IMR-90 (cell line): ENCODE measurements around the gene ATRX. TPM values are rescaled to one million over a fixed set of nuclear protein-coding genes. Genes with fewer than 3 reads are reported as not detected.

Experiments used
- ATAC-seq: fragments of 200-7000 bp; cut with Tn5 transposase; 2 replicates; pipeline ENCODE4 v1.9.1; 2020; ENCODE audit warnings: low read depth, mild to moderate bottlenecking, moderate library complexity
- BruUV-seq: library from RNA; stranded (reverse); fragments of 400-500 nt; replicated peaks from 2 replicates; lab custom pipeline; 2021; lab: Mats Ljungman, UMichigan
- CTCF ChIA-PET: fragments of 300-600 bp; formaldehyde crosslinking; extraction: SDS; loops from one replicate; lab custom pipeline; 2021; ENCODE audit warnings: antibody characterized with exemption; lab: Yijun Ruan, JAX
- POLR2A ChIA-PET: fragments of 300-600 bp; sonication (Branson Sonifier 250); formaldehyde crosslinking; loops from one replicate; lab custom pipeline; 2022; ENCODE audit warnings: antibody characterized with exemption; ENCODE audit not compliant: unreplicated experiment; lab: Charles Lee
- DNase-seq: peaks from one replicate; pipeline ENCODE4 v3.0.0; 2013
- H2AFZ ChIP-seq: replicated peaks from 2 replicates; pipeline ENCODE3; 2013; ENCODE audit warnings: low read length, mild to moderate bottlenecking; ENCODE audit not compliant: poor library complexity
- H2AK5ac ChIP-seq: 2 replicates; pipeline ENCODE4 v1.6.1; 2013; ENCODE audit warnings: low read depth, low read length, inconsistent platforms
- H2AK9ac ChIP-seq: replicated peaks from 2 replicates; pipeline ENCODE3; 2013; ENCODE audit warnings: mild to moderate bottlenecking, low read depth, low read length, moderate library complexity; ENCODE audit not compliant: poor library complexity
- H2BK120ac ChIP-seq: 2 replicates; pipeline ENCODE4 v1.6.1; 2013; ENCODE audit warnings: low read depth, low read length, inconsistent platforms
- H2BK15ac ChIP-seq: 3 replicates; pipeline ENCODE4 v1.6.1; 2013; ENCODE audit warnings: low read depth, low read length, inconsistent platforms
- H2BK20ac ChIP-seq: 2 replicates; pipeline ENCODE4 v1.6.1; 2013; ENCODE audit warnings: low read depth, mild to moderate bottlenecking, inconsistent platforms, low read length, moderate library complexity
- H2BK5ac ChIP-seq: 2 replicates; pipeline ENCODE4 v1.6.1; 2013; ENCODE audit warnings: mild to moderate bottlenecking, low read depth, low read length, inconsistent platforms; ENCODE audit not compliant: poor library complexity, severe bottlenecking
- H3K14ac ChIP-seq: replicated peaks from 2 replicates; pipeline ENCODE4 v1.6.1; 2013; ENCODE audit warnings: low read depth, low read length, inconsistent platforms
- H3K18ac ChIP-seq: 2 replicates; pipeline ENCODE4 v1.6.1; 2013; ENCODE audit warnings: low read depth, low read length, control low read depth
- H3K23ac ChIP-seq: 2 replicates; pipeline ENCODE4 v1.6.1; 2013; ENCODE audit warnings: low read depth, low read length, inconsistent platforms
- H3K27ac ChIP-seq: 2 replicates; pipeline ENCODE4 v1.5.1; 2013; ENCODE audit warnings: mild to moderate bottlenecking, control low read depth, low read length; ENCODE audit not compliant: insufficient read depth
- H3K27me3 ChIP-seq: 2 replicates; pipeline ENCODE4 v1.6.1; 2013; ENCODE audit warnings: low read length; ENCODE audit not compliant: control insufficient read depth, insufficient read depth
- H3K36me3 ChIP-seq: 2 replicates; pipeline ENCODE4 v1.6.1; 2013; ENCODE audit warnings: low read length, mixed read lengths; ENCODE audit not compliant: control insufficient read depth, insufficient read depth
- H3K4ac ChIP-seq: 2 replicates; pipeline ENCODE4 v1.6.1; 2013; ENCODE audit warnings: low read depth, low read length, inconsistent platforms
- H3K4me1 ChIP-seq: 2 replicates; pipeline ENCODE4 v1.6.1; 2013; ENCODE audit warnings: low read length, mixed read lengths; ENCODE audit not compliant: control insufficient read depth, insufficient read depth
- H3K4me2 ChIP-seq: 2 replicates; pipeline ENCODE4 v1.6.1; 2013; ENCODE audit warnings: low read depth, mild to moderate bottlenecking, control low read depth, low read length, moderate library complexity
- H3K4me3 ChIP-seq: 2 replicates; pipeline ENCODE4 v1.5.1; 2013; ENCODE audit warnings: low read depth, mild to moderate bottlenecking, control low read depth, low read length, moderate library complexity; ENCODE audit not compliant: insufficient read depth
- H3K56ac ChIP-seq: 2 replicates; pipeline ENCODE4 v1.6.1; 2013; ENCODE audit warnings: low read length, inconsistent platforms; ENCODE audit not compliant: insufficient read depth; ENCODE audit errors: extremely low read depth
- H3K79me1 ChIP-seq, 2 experiments: 2 replicates each; pipeline ENCODE4 v1.6.1; 2013; ENCODE audit warnings: low read length in 2 of 2, inconsistent platforms in 1 of 2, low read depth in 1 of 2
- H3K9ac ChIP-seq: 2 replicates; pipeline ENCODE4 v1.6.1; 2013; ENCODE audit warnings: low read depth, low read length, control low read depth
- H3K9me1 ChIP-seq: 2 replicates; pipeline ENCODE4 v1.6.1; 2013; ENCODE audit warnings: low read length, inconsistent platforms; ENCODE audit not compliant: insufficient read depth
- H3K9me3 ChIP-seq: 2 replicates; pipeline ENCODE4 v1.6.1; 2013; ENCODE audit warnings: low read length; ENCODE audit not compliant: control insufficient read depth, insufficient read depth
- H4K20me1 ChIP-seq: 2 replicates; pipeline ENCODE4 v1.6.1; 2013; ENCODE audit warnings: low read length, inconsistent platforms; ENCODE audit not compliant: insufficient read depth
- H4K5ac ChIP-seq: 2 replicates; pipeline ENCODE4 v1.6.1; 2013; ENCODE audit warnings: mild to moderate bottlenecking, low read depth, low read length, control low read depth
- H4K8ac ChIP-seq, 2 experiments: 2 replicates each; pipeline ENCODE4 v1.6.1; 2013; ENCODE audit warnings: low read depth in 2 of 2, low read length in 2 of 2, control low read depth in 1 of 2, inconsistent platforms in 1 of 2
- H4K91ac ChIP-seq: 2 replicates; pipeline ENCODE4 v1.6.1; 2013; ENCODE audit warnings: low read depth, low read length, inconsistent platforms; ENCODE audit not compliant: insufficient read depth
- BHLHE40 ChIP-seq: fragments of 150-350 bp; IDR thresholded peaks from 2 replicates; pipeline ENCODE4 v1.6.1; 2016; ENCODE audit warnings: mild to moderate bottlenecking, low read depth, low read length
- CEBPB ChIP-seq: IDR thresholded peaks from 2 replicates; pipeline ENCODE4 v1.6.1; 2012; ENCODE audit warnings: low read depth, low read length, improper control_type of control experiment
- FOS ChIP-seq: fragments of 150-350 bp; IDR thresholded peaks from 2 replicates; pipeline ENCODE4 v1.6.1; 2016; ENCODE audit warnings: low read depth, low read length
- MAFK ChIP-seq: IDR thresholded peaks from 2 replicates; pipeline ENCODE4 v1.6.1; 2012; ENCODE audit warnings: low read depth, low read length, improper control_type of control experiment
- MAZ ChIP-seq: IDR thresholded peaks from 2 replicates; pipeline ENCODE4 v1.6.1; 2012; ENCODE audit warnings: low read depth, mild to moderate bottlenecking, low read length, improper control_type of control experiment, moderate library complexity, borderline replicate concordance
- MXI1 ChIP-seq: IDR thresholded peaks from 2 replicates; pipeline ENCODE4 v1.6.1; 2012; ENCODE audit warnings: low read depth, mild to moderate bottlenecking, low read length, moderate library complexity, borderline replicate concordance
- NFE2L2 ChIP-seq: fragments of 150-350 bp; IDR thresholded peaks from 2 replicates; pipeline ENCODE4 v1.6.1; 2016; ENCODE audit warnings: low read depth, mild to moderate bottlenecking, low read length
- POLR2A ChIP-seq: IDR thresholded peaks from 2 replicates; pipeline ENCODE4 v1.6.1; 2012; ENCODE audit warnings: mild to moderate bottlenecking, low read depth, low read length
- RFX5 ChIP-seq: IDR thresholded peaks from 2 replicates; pipeline ENCODE4 v1.8.0; 2012; ENCODE audit warnings: low read depth, mild to moderate bottlenecking, low read length, moderate library complexity
- SMC3 ChIP-seq: fragments of 150-350 bp; IDR thresholded peaks from 2 replicates; pipeline ENCODE4 v1.6.1; 2016; ENCODE audit warnings: low read depth, mild to moderate bottlenecking, antibody characterized with exemption, low read length, moderate library complexity
- WGBS, 2 experiments: methylation state at CpG; one replicate each; pipeline versions ENCODE4 v1.1.5 to v1.1.7; 2013; ENCODE audit warnings: missing lambda C conversion rate in 2 of 2; ENCODE audit not compliant: insufficient read length in 1 of 2; ENCODE audit errors: extremely low coverage in 2 of 2; 5-methylcytosine and 5-hydroxymethylcytosine counted together
- dilution Hi-C: fragments of 300-500 bp; cut with HindIII; formaldehyde crosslinking; loops from one replicate; pipeline ENCODE4 v1.14.3; 2018; ENCODE audit warnings: low sequenced_read_pairs; ENCODE audit not compliant: unreplicated experiment
- in situ Hi-C: fragments of 300-500 bp; cut with MboI; formaldehyde crosslinking; loops from 3 replicates; pipeline ENCODE4 v1.14.3; 2019; ENCODE audit warnings: low sequenced_read_pairs, inconsistent platforms, mixed read lengths
- intact Hi-C: fragments of 100-400 bp; cut with micrococcal nuclease; formaldehyde crosslinking; loops from 2 replicates; pipeline ENCODE4 v1.10.0; 2022
- polyA plus RNA-seq, 3 experiments: library from polyadenylated mRNA; depleted of rRNA; stranded (reverse); fragments of >200 nt; gene quantifications; 2 replicates each; pipeline ENCODE4 v1.2.3, GENCODE V29; 2012; ENCODE audit warnings: low replicate concordance in 1 of 3
- total RNA-seq: library from RNA; depleted of rRNA; stranded (reverse); fragments of >200 nt; gene quantifications from 2 replicates; pipeline ENCODE4 v1.2.3, GENCODE V29; 2012
- TF ChIP-seq, protein P1 (sequence below): conservative IDR thresholded peaks from 2 replicates; pipeline ENCODE4 v1.5.1; 2012; ENCODE audit warnings: mild to moderate bottlenecking, low read depth, low read length, improper control_type of control experiment
- TF ChIP-seq, protein P2 (sequence below): fragments of 150-350 bp; IDR thresholded peaks from 2 replicates; pipeline ENCODE4 v1.6.1; 2016; ENCODE audit warnings: low read depth, mild to moderate bottlenecking, low read length, moderate library complexity, borderline replicate concordance

ATRX gene
- total and polyA plus RNA-seq, 2 of the 4 experiments (the other 2 are of a cell fraction), result 20.7 to 73.8 TPM

DNA sequence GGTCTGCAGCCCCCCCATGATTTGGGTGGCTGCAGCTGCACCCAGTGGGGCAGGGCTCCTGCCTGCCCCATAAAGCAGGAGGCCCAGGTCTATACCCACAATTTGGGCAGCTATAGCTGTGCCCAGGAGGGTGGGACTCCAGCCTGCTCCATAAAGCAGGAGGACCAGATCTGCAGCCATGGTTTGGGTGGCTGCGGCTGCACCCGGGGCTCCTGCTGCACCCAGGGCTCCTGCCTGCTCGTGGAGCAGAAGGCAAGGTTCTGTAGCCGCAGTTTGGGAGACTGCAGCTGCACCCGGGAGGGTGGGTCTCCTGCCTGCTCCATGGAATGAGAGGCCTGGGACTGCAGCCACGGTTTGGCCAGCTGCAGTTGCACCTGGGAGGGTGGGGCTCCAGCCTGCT lies 81.1 kb downstream of the ATRX start:
- H3K27me3 ChIP-seq, result no peaks in the 10 kb centered on the region
- no peak overlapping the region for H3K23ac ChIP-seq
- in situ Hi-C loops, result no loop called here
- H3K9me1 ChIP-seq, result no peaks in the 10 kb centered on the region
- no peak overlapping the region for H3K27ac ChIP-seq
- H3K18ac ChIP-seq, result no peak overlapping the region
- peaks cover 3% of the 10 kb centered on the region for H3K36me3 ChIP-seq
- no peak overlapping the region for H2BK20ac ChIP-seq
- no peak overlapping the region for H2AK5ac ChIP-seq
- no peak overlapping the region for H2BK5ac ChIP-seq
- no peak overlapping the region for H3K4me2 ChIP-seq
- no peak overlapping the region for H3K14ac ChIP-seq
- no peak for TF ChIP-seq MXI1
- TF ChIP-seq POLR2A, result no peak
- TF ChIP-seq, protein P1, sequence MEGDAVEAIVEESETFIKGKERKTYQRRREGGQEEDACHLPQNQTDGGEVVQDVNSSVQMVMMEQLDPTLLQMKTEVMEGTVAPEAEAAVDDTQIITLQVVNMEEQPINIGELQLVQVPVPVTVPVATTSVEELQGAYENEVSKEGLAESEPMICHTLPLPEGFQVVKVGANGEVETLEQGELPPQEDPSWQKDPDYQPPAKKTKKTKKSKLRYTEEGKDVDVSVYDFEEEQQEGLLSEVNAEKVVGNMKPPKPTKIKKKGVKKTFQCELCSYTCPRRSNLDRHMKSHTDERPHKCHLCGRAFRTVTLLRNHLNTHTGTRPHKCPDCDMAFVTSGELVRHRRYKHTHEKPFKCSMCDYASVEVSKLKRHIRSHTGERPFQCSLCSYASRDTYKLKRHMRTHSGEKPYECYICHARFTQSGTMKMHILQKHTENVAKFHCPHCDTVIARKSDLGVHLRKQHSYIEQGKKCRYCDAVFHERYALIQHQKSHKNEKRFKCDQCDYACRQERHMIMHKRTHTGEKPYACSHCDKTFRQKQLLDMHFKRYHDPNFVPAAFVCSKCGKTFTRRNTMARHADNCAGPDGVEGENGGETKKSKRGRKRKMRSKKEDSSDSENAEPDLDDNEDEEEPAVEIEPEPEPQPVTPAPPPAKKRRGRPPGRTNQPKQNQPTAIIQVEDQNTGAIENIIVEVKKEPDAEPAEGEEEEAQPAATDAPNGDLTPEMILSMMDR, result no peak
- no peak for TF ChIP-seq CEBPB
- no peak for TF ChIP-seq RFX5
- no peak for TF ChIP-seq MAFK
- TF ChIP-seq NFE2L2, result no peak
- no peak for TF ChIP-seq MAZ
- no peak for TF ChIP-seq SMC3
- no peak for TF ChIP-seq BHLHE40
- TF ChIP-seq, protein P2, sequence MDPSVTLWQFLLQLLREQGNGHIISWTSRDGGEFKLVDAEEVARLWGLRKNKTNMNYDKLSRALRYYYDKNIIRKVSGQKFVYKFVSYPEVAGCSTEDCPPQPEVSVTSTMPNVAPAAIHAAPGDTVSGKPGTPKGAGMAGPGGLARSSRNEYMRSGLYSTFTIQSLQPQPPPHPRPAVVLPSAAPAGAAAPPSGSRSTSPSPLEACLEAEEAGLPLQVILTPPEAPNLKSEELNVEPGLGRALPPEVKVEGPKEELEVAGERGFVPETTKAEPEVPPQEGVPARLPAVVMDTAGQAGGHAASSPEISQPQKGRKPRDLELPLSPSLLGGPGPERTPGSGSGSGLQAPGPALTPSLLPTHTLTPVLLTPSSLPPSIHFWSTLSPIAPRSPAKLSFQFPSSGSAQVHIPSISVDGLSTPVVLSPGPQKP, result no peak
- TF ChIP-seq FOS, result no peak
- ATAC-seq (no peak), DNase-seq (no peak)
- no peaks in the 10 kb centered on the region for H3K4me1 ChIP-seq
- H4K91ac ChIP-seq, result no peak overlapping the region
- peaks cover 3% of the 10 kb centered on the region for H4K20me1 ChIP-seq
- H3K56ac ChIP-seq, result no peak overlapping the region
- POLR2A ChIA-PET, result no interaction called here
- no peak overlapping the region for H2AK9ac ChIP-seq
- no peak overlapping the region for H2AFZ ChIP-seq
- no TSS peak for BruUV-seq
- H2BK15ac ChIP-seq, result no peak overlapping the region
- no peak overlapping the region for H2BK120ac ChIP-seq
- no peak overlapping the region for H3K4me3 ChIP-seq
- CTCF ChIA-PET, result no interaction called here
- no peak overlapping the region for H3K9ac ChIP-seq
- no CpG with 5 or more reads among the region's 6 CpGs for WGBS, 2 experiments
- no peak overlapping the region for H3K4ac ChIP-seq
- H3K9me3 ChIP-seq, result no peaks in the 10 kb centered on the region; the same call in 1 of the 2 replicates
- H4K5ac ChIP-seq, result no peak overlapping the region
- H4K8ac ChIP-seq, result no peak overlapping the region
- intact Hi-C loops, result no loop called here
- dilution Hi-C loops, result no loop called here
- peaks cover 0 to 13% of the 10 kb centered on the region in 2 experiments; a peak in 2 of 4 replicates for H3K79me1 ChIP-seq
